ENCODE results near the gene ASPG.

The ASPG gene

GRCh38 chr14:104076743-104077142, 8.8 kb upstream of the ASPG start:
- no peak for FAIRE-seq

GRCh38 chr14:104078031-104078455, 7.5 kb upstream of the ASPG start:
- peak; percentile 68 for FAIRE-seq

- FAIRE-seq: no peak
Measured at GRCh38 chr14:104080376-104081260, 4.9 kb upstream of the ASPG start.

GRCh38 chr14:104081261-104081835, 4.2 kb upstream of the ASPG start:
- FAIRE-seq: no peak

- FAIRE-seq: no peak
Measured at GRCh38 chr14:104081951-104082464, 3.5 kb upstream of the ASPG start.

GRCh38 chr14:104082807-104083206, 2.7 kb upstream of the ASPG start:
- FAIRE-seq: no peak

- FAIRE-seq: no peak
Measured at GRCh38 chr14:104084251-104085002, 1.1 kb upstream of the ASPG start.

- no peak for FAIRE-seq
Measured at GRCh38 chr14:104085889-104086201, 345 bp downstream of the ASPG start.

- no peak for FAIRE-seq
Measured at GRCh38 chr14:104086210-104086660, 735 bp downstream of the ASPG start.

GRCh38 chr14:104086661-104087461, 1.4 kb downstream of the ASPG start:
- no peak for FAIRE-seq

- FAIRE-seq: no peak
Measured at GRCh38 chr14:104087505-104087904, 2.0 kb downstream of the ASPG start.

- FAIRE-seq: no peak
Measured at GRCh38 chr14:104087981-104088850, 2.7 kb downstream of the ASPG start.

GRCh38 chr14:104090071-104090748, 4.7 kb downstream of the ASPG start:
- FAIRE-seq: no peak

GRCh38 chr14:104091061-104091926, 5.8 kb downstream of the ASPG start:
- no peak for FAIRE-seq

- FAIRE-seq: no peak
Measured at GRCh38 chr14:104091927-104092771, 6.6 kb downstream of the ASPG start.

- FAIRE-seq: no peak
Measured at GRCh38 chr14:104092931-104093365, 7.4 kb downstream of the ASPG start.

- FAIRE-seq: no peak
Measured at GRCh38 chr14:104093366-104094055, 8.0 kb downstream of the ASPG start.

- no peak for FAIRE-seq
Measured at GRCh38 chr14:104094056-104094708, 8.7 kb downstream of the ASPG start.
